Suprapubic skin (tissue), 4 donors: ENCODE measurements around the gene PLB1. TPM values are rescaled to one million over a fixed set of nuclear protein-coding genes. Genes with fewer than 3 reads are reported as not detected.

Experiments
- DNase-seq, 2 donors: peaks; one replicate each; pipeline ENCODE4 v3.0.0-alpha.2; 2019; ENCODE audit warnings: low spot score in 2 of 2
- H3K27ac ChIP-seq: fragments of 200-600 bp; sonication (generic); one replicate; pipeline ENCODE4 v1.5.1; 2019
- H3K27me3 ChIP-seq: fragments of 200-600 bp; sonication (generic); one replicate; pipeline ENCODE4 v1.5.1; 2019
- H3K36me3 ChIP-seq: fragments of 200-600 bp; sonication (generic); one replicate; pipeline ENCODE4 v1.5.1; 2019
- H3K4me1 ChIP-seq: fragments of 200-600 bp; sonication (generic); one replicate; pipeline ENCODE4 v1.5.1; 2019
- H3K4me3 ChIP-seq: fragments of 200-600 bp; sonication (generic); one replicate; pipeline ENCODE4 v1.5.1; 2019; ENCODE audit warnings: mild to moderate bottlenecking
- H3K9me3 ChIP-seq: fragments of 200-600 bp; sonication (generic); one replicate; pipeline ENCODE4 v1.5.1; 2019
- CTCF ChIP-seq, 2 donors: fragments of 200-600 bp in 1 of 2; fragments of 450-650 bp in 1 of 2; sonication (generic) in 1 of 2; IDR thresholded peaks; one replicate each; pipeline ENCODE4 v1.5.1; 2016 to 2019; ENCODE audit warnings: antibody characterized with exemption in 2 of 2, mild to moderate bottlenecking in 1 of 2, moderate library complexity in 1 of 2
- EP300 ChIP-seq: sonication (generic); formaldehyde crosslinking; IDR thresholded peaks from one replicate; pipeline ENCODE4 v1.6.1; 2017; ENCODE audit warnings: antibody characterized with exemption
- POLR2A ChIP-seq, 2 donors: fragments of 450-650 bp; IDR thresholded peaks; one replicate each; pipeline ENCODE4 v1.6.1; 2017; ENCODE audit warnings: antibody characterized with exemption in 2 of 2, mild to moderate bottlenecking in 2 of 2, moderate library complexity in 2 of 2
- POLR2AphosphoS5 ChIP-seq, 3 donors: sonication (generic); formaldehyde crosslinking; IDR thresholded peaks; one replicate each; pipeline ENCODE4 v1.6.1; 2017; ENCODE audit warnings: antibody characterized with exemption in 3 of 3
- WGBS: methylation state at CpG from one replicate; pipeline ENCODE4 v1.1.5; 2018; 5-methylcytosine and 5-hydroxymethylcytosine counted together
- total RNA-seq, 4 donors: library from RNA; depleted of rRNA; stranded (reverse); fragments of >200 nt; gene quantifications; one replicate each; pipeline ENCODE4 v1.1.0, GENCODE V29; 2016

PLB1 gene
- total RNA-seq, 4 donors from 2014 or later, result 3.9 to 21.6 (median 9.1) TPM

GRCh38 chr2:28610583-28611201, 114.8 kb downstream of the PLB1 start:
- H3K9me3 ChIP-seq, result no peaks in the 10 kb centered on the region
- WGBS, result 47% methylated on average over 8 of the region's 8 CpGs
- DNase-seq, result no peak
- H3K4me1 ChIP-seq, result peaks cover 20% of the 10 kb centered on the region
- H3K36me3 ChIP-seq, result no peaks in the 10 kb centered on the region
- no peak overlapping the region for H3K4me3 ChIP-seq
- H3K27ac ChIP-seq, result no peak overlapping the region
- no peak for TF ChIP-seq POLR2AphosphoS5 (IDR thresholded peaks at IDR 0.05)
- TF ChIP-seq POLR2A (IDR thresholded peaks at IDR 0.05), result no peak
- no peaks in the 10 kb centered on the region for H3K27me3 ChIP-seq

- WGBS, result 93% methylated on average over 9 of the region's 9 CpGs
- Histone ChIP-seq H3K4me3 (no peak overlapping the region), H3K27me3 (no peaks in the 10 kb centered on the region), H3K4me1 (peaks cover 20% of the 10 kb centered on the region), H3K36me3 (no peaks in the 10 kb centered on the region), H3K9me3 (no peaks in the 10 kb centered on the region), H3K27ac (no peak overlapping the region)
- no peak for TF ChIP-seq POLR2A (IDR thresholded peaks at IDR 0.05)
- no peak for TF ChIP-seq CTCF (IDR thresholded peaks at IDR 0.05)
- no peak for TF ChIP-seq POLR2AphosphoS5 (IDR thresholded peaks at IDR 0.05)
- TF ChIP-seq EP300, result no peak
- no peak for DNase-seq
Measured at GRCh38 chr2:28612131-28612812, 116.4 kb downstream of the PLB1 start.

GRCh38 chr2:28613186-28613585, 117.3 kb downstream of the PLB1 start:
- Histone ChIP-seq H3K27me3 (no peaks in the 10 kb centered on the region), H3K4me3 (no peak overlapping the region), H3K27ac (peak overlapping the region; percentile 75), H3K36me3 (no peaks in the 10 kb centered on the region), H3K9me3 (no peaks in the 10 kb centered on the region), H3K4me1 (peaks cover 20% of the 10 kb centered on the region)
- DNase-seq, result no peak
- WGBS, result 54% methylated on average over 2 of the region's 2 CpGs
- no peak for TF ChIP-seq POLR2A (IDR thresholded peaks at IDR 0.05)
- no peak for TF ChIP-seq EP300
- no peak for TF ChIP-seq CTCF (IDR thresholded peaks at IDR 0.05)

- Histone ChIP-seq H3K27ac (peak overlapping the region; percentile 75), H3K4me3 (no peak overlapping the region), H3K36me3 (no peaks in the 10 kb centered on the region), H3K4me1 (peaks cover 20% of the 10 kb centered on the region), H3K9me3 (no peaks in the 10 kb centered on the region), H3K27me3 (no peaks in the 10 kb centered on the region)
- WGBS, result 49% methylated on average over 11 of the region's 11 CpGs
- TF ChIP-seq CTCF (IDR thresholded peaks at IDR 0.05) (no peak), EP300 (no peak), POLR2AphosphoS5 (IDR thresholded peaks at IDR 0.05) (no peak), POLR2A (IDR thresholded peaks at IDR 0.05) (no peak)
- no peak for DNase-seq
Measured at GRCh38 chr2:28613633-28614501, 118.0 kb downstream of the PLB1 start.

GRCh38 chr2:28615706-28616105, 119.8 kb downstream of the PLB1 start:
- 82% methylated on average over 6 of the region's 6 CpGs for WGBS
- TF ChIP-seq POLR2A (IDR thresholded peaks at IDR 0.05) (no peak), POLR2AphosphoS5 (IDR thresholded peaks at IDR 0.05) (no peak), EP300 (no peak), CTCF (IDR thresholded peaks at IDR 0.05) (no peak)
- Histone ChIP-seq H3K4me1 (peaks cover 31% of the 10 kb centered on the region), H3K9me3 (no peaks in the 10 kb centered on the region), H3K27me3 (no peaks in the 10 kb centered on the region), H3K27ac (no peak overlapping the region), H3K36me3 (no peaks in the 10 kb centered on the region), H3K4me3 (no peak overlapping the region)
- no peak for DNase-seq
